Measurements from ENCODE around the gene STRADA.
A peak's percentile ranks its signal among the peaks of the same experiment; 100 is the strongest.

The STRADA gene

DNA sequence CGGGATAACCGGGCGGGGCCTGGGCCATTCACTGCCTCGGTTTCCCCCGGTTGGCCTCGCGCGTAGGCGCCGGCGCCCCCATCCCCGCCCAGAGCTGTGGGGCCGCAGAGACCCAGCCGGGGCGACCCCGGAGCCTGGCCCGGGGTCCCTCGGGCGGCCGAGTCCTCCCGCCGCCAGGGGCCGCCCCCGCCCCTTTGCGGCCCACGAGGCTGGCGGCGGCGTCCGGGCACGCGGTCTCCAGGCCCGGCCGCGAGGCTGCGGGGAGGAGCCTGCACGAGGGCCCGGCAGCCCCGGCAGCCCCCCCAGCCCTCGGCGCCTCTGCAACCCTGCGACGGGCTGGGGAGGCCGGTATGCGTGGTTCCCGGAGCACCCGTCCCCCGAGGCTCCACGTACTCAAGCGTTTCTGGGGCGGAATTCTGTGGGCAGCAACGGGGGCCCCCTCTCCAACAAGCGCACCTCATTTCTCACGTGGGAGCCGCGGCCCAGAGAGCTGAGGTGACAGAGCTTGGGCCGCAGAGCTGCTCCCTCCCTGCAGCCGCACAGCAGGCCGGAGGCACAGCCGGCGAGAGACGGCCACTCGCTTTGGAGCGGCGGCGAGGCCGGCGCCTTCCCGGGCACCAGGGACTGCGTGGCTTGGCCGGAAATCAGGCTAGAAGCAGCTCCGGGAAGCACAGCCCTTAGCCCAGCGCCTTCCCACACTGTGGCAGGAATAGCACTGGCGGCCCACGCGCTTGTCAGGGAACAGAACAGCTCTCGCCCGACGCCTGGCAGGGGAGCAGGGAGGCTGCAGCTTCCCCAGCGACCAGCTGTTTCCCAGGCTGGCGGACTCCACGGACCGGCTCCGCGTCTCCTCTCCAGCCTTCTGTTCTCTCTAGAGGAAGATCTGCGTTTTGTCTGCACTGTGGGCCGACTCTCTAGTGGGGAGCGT, 40.8 kb downstream of the STRADA start:
- DNase-seq (ENCODE audit: low spot score), result no peak

GRCh38 chr17:63699638-63700527, 41.7 kb downstream of the STRADA start, which contains the start of gene LIMD2:
TSS of gene LIMD2 (minus strand) at chr17:63700125. CDS start at chr17:63699298, 827 bp downstream.
- DNase-seq (ENCODE audit: low spot score), result no peak

- DNase-seq (ENCODE audit: low spot score), result no peak
Measured at GRCh38 chr17:63698886-63699637, 42.5 kb downstream of the STRADA start.

GRCh38 chr17:63698381-63698885, 43.2 kb downstream of the STRADA start:
- DNase-seq (ENCODE audit: low spot score), result no peak

DNA sequence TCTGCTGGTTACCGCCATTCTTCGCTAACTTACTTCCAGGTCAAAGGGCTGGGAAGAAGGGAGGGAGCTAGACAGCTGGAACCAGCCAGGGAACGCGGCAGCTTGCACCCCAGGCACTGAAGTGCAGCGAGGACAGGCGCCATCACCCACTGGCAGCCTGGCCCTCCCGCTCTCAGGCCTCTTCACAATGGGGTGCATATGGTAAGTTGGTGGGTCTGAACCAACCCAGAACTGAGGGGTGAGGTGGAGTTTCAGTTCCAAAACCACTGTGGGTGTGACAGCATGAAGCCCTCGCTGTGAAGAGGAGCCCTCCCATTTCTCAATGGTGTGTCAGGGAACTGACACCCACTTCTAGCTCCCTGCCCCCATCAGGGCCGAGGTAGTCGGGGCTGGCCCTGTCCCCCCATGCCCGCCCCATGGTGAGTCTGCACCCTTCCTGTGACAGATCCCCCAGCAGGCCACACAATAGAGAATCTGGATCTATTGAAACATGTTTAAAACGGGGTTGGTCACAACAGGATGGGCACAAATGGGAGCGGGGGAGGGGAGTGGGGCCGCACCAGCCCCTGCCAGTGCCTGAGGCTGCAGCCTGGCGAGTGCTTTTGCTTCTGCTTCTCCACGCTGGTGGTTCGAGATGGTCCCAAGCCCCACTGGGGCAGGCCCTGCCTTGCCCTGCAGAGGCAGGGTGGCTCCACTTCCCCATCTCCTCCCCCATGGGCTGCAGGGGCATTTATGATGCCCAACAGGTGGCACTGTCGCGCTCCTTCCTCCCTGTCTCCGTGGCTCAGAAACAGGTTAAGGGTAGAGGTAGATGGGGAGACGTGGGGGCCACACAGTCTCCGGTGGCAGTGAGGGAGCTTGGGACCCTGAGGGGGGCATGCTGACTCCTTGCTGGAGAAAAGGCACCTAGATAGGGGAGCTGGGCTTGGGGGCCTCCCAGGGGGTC, 44.0 kb downstream of the STRADA start:
- peak; percentile 45 for DNase-seq (ENCODE audit: low spot score)

GRCh38 chr17:63696381-63696961, 45.1 kb downstream of the STRADA start:
- DNase-seq (ENCODE audit: low spot score), result peak; percentile 46

DNA sequence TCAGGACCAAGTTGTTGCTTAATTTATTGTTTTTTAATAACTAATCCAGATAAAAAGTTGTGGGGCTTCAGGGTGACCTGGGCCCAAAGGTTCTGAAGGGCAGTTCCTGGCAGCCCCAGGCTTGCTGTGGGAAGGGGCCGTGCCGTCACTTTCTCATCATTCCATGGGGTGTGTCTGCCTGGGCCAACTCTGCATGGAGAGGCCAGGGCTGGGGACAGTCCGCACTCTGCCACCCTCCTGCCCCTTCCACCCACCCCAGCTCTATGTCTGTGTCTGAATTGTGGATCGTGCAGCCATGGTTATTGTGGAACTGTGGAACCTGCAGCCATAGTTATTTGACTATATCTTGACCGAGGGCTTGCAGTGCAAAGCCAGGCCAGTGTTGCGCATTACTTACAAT, 45.7 kb downstream of the STRADA start:
- no peak for DNase-seq (ENCODE audit: low spot score)

GRCh38 chr17:63694950-63695773, 46.4 kb downstream of the STRADA start:
- DNase-seq (ENCODE audit: low spot score), result no peak

- DNase-seq (ENCODE audit: low spot score), result no peak
Measured at GRCh38 chr17:63694229-63694949, 47.2 kb downstream of the STRADA start.

DNA sequence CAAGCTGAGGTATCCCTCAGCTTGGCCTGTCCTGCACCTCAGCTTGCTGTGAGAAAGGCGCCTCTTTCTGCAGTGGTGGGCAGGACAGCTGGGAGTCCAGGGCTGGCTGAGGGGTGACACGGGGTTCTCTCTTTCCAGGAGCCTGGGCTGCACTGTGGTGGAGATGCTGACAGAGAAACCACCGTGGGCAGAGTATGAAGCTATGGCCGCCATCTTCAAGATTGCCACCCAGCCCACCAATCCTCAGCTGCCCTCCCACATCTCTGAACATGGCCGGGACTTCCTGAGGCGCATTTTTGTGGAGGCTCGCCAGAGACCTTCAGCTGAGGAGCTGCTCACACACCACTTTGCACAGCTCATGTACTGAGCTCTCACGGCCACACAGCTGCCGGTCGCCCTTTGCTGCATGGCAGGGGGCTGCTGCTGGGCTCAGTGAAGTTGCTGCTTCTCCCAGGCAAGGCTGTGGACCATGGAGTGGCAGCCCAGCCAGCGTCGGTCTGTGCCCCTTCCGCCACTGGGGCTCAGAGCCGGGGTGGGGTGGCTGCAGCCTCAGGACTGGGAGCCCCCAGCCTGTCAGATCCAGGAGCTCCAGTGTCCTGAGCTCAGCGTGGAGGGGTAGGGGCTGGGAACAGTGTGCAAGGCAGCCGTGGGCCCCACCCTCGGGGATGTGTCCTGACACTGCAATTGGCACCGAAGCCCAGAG, 48.0 kb downstream of the STRADA start:
- no peak for DNase-seq (ENCODE audit: low spot score)

GRCh38 chr17:63692195-63692816, 49.3 kb downstream of the STRADA start:
- DNase-seq (ENCODE audit: low spot score), result no peak

DNA sequence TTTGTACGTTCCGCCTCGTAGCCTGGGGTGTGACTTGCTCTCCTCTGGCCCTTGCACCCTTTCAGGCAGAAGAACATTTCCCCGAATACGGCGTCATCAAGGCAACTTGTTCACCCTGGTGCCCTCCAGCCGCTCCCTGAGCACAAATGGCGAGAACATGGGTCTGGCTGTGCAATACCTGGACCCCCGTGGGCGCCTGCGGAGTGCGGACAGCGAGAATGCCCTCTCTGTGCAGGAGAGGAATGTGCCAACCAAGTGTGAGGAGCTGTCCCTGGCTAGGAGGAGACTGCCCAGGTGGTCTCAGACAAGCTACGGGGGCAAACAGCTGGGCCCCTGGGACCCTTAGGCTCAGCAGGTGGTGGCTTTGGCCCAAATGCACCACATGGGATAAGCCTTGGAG, 52.1 kb downstream of the STRADA start:
- no peak for DNase-seq (ENCODE audit: low spot score)

DNA sequence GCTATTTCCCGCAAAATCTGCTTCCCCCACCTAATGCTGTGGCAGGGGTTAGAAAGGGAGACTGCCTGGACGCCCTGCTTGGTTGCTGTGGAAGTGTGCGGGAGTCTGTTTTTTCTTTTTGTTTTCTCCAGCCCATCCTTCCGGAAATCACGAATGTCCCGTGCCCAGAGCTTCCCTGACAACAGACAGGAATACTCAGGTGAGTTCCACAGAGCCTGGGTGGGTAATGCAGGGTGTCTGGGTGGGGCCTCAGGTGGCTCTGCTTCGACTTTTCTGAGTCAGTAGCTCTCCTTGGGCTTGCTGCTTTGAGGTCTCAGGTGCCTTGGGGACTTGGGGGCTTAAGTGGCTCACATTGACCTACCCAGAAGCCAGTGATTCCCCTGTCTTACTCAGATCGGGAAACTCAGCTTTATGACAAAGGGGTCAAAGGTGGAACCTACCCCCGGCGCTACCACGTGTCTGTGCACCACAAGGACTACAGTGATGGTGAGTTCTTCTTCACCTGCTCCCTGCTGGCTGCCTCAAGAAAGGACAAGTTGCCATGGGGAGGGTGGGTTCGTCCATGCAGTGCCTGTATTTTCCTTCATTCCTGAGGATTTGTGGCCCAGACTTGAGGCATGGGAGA, 53.1 kb downstream of the STRADA start:
- DNase-seq (ENCODE audit: low spot score), result no peak

DNA sequence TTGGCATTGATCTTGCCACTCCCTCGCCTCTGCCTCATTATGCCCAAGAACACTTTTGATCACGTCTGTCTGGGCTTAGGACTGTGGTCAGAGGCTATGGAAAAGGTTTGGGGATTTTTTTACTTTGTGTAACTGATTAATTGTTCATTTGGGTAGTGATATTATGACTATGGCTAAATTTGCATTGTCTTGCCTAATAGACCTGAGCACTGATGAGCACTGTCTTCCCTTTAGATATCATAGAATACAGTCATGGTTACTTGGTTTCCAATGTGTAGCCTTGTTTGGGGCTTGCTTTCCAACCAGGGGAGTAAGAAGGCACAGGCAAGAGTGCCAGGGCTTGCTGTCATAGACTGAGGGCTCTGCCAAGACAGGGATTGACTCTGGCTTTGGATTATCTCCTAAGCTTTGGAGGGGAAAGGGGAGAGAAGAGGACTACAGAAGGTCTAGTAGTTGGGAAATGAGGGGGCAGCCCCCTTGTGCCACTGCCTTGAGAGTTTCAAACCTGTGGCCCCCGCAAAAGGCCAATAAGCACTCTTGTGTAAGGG, 55.4 kb downstream of the STRADA start:
- no peak for DNase-seq (ENCODE audit: low spot score)

DNA sequence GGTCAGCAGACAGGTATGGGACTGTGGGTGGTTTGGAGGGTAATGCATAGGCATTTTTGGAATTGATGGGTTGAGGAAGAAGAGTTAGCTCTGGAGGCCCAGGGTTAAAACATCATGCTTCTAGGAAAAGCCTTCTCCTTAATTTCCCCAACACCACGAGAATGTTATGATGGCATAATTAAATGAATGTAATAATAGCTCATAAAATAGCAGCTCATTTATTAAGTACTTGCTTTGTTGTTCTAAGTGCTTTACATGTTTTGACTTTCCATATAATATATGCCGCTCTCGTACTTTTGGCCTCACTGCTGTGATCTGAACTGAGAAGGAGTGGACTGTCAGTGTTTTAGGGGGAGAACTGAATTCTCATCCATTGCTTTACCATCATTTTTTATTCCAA, 56.0 kb downstream of the STRADA start:
- DNase-seq (ENCODE audit: low spot score), result no peak

GRCh38 chr17:63685041-63685440, 56.6 kb downstream of the STRADA start:
- DNase-seq (ENCODE audit: low spot score), result peak; percentile 55

DNA sequence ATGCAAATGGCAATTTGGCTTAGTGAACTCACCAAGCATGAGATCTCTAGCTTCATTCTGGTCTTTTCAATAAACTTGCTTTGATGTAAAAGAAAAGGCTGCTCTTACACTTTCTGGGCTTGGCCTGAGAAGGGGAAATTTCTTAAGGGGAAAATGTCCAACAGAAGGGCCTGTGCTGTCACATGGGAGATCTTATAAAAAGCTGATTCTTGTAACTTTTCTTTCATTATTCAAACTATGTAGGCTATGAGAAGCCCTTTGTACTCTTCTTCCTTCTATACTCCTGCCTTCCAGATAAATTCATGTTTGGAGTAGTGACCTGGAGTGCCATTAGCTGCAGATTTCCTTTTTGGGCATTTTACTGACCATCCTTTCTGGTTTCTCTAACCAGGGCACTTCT, 58.6 kb downstream of the STRADA start:
- DNase-seq (ENCODE audit: low spot score), result no peak

All from pons (tissue), 1 donor.